Measurements from ENCODE around the gene NBEAL1. TPM values are rescaled to one million over a fixed set of nuclear protein-coding genes. Genes with fewer than 3 reads are reported as not detected.
"Not testable (repeated sequence)": the region's sequence is repeated elsewhere in the genome, so short reads cannot be mapped to it uniquely, and the experiment has no call there.

Gene NBEAL1
- total RNA-seq, 1 donor from 2014 or later = 29.0 TPM

GRCh38 chr2:203225423-203226039 lies 210.9 kb downstream of the NBEAL1 start:
- H3K4me3 Mint-ChIP-seq (ENCODE audit: unreplicated experiment) = no peak overlapping the region
- H3K4me1 Mint-ChIP-seq (ENCODE audit: unreplicated experiment) = no peaks in the 10 kb centered on the region
- H3K27ac Mint-ChIP-seq (ENCODE audit: unreplicated experiment) = no peak overlapping the region
- no peaks in the 10 kb centered on the region for H3K27me3 Mint-ChIP-seq (ENCODE audit: unreplicated experiment)
- peak; percentile 64 for TF ChIP-seq CTCF (IDR thresholded peaks at IDR 0.05)
- peaks cover 4% of the 10 kb centered on the region for H3K36me3 Mint-ChIP-seq (ENCODE audit: unreplicated experiment)
- no peaks in the 10 kb centered on the region for H3K9me3 Mint-ChIP-seq (ENCODE audit: unreplicated experiment)
- DNase-seq (ENCODE audit: extremely low spot score, unreplicated experiment) = no peak

- not testable (repeated sequence) for H3K36me3 Mint-ChIP-seq (ENCODE audit: unreplicated experiment); H3K4me1 Mint-ChIP-seq (ENCODE audit: unreplicated experiment)
These were observed 215.0 kb downstream of the NBEAL1 start for GRCh38 chr2:203229674-203230073.

GRCh38 chr2:203237346-203238238 lies 222.9 kb downstream of the NBEAL1 start:
- H3K9me3 Mint-ChIP-seq (ENCODE audit: unreplicated experiment) = no peaks in the 10 kb centered on the region

More at GRCh38 chr2:203229674-203230073, 215.0 kb downstream of the NBEAL1 start:
- H3K4me3 Mint-ChIP-seq (ENCODE audit: unreplicated experiment); H3K27me3 Mint-ChIP-seq (ENCODE audit: unreplicated experiment); H3K27ac Mint-ChIP-seq (ENCODE audit: unreplicated experiment); H3K9me3 Mint-ChIP-seq (ENCODE audit: unreplicated experiment): not testable (repeated sequence)
- peak; percentile 21 for DNase-seq (ENCODE audit: extremely low spot score, unreplicated experiment)

GRCh38 chr2:203238292-203238703 lies 223.6 kb downstream of the NBEAL1 start:
- H3K4me3 Mint-ChIP-seq (ENCODE audit: unreplicated experiment) = peak overlapping the region; percentile 99

More at GRCh38 chr2:203237346-203238238, 222.9 kb downstream of the NBEAL1 start:
- TF ChIP-seq CTCF (IDR thresholded peaks at IDR 0.05) = no peak
- H3K27me3 Mint-ChIP-seq (ENCODE audit: unreplicated experiment) = no peaks in the 10 kb centered on the region
- peak overlapping the region; percentile 99 for H3K4me3 Mint-ChIP-seq (ENCODE audit: unreplicated experiment)
- peaks cover 6% of the 10 kb centered on the region for H3K36me3 Mint-ChIP-seq (ENCODE audit: unreplicated experiment)
- H3K27ac Mint-ChIP-seq (ENCODE audit: unreplicated experiment) = peak overlapping the region; percentile 99
- no peak for DNase-seq (ENCODE audit: extremely low spot score, unreplicated experiment)
- H3K4me1 Mint-ChIP-seq (ENCODE audit: unreplicated experiment) = peaks cover 22% of the 10 kb centered on the region

More at GRCh38 chr2:203238292-203238703, 223.6 kb downstream of the NBEAL1 start:
- Mint-ChIP-seq H3K27me3 (ENCODE audit: unreplicated experiment) (no peaks in the 10 kb centered on the region), H3K36me3 (ENCODE audit: unreplicated experiment) (peaks cover 9% of the 10 kb centered on the region), H3K4me1 (ENCODE audit: unreplicated experiment) (peaks cover 22% of the 10 kb centered on the region), H3K9me3 (ENCODE audit: unreplicated experiment) (no peaks in the 10 kb centered on the region), H3K27ac (ENCODE audit: unreplicated experiment) (peak overlapping the region; percentile 99)
- peak; percentile 81 for DNase-seq (ENCODE audit: extremely low spot score, unreplicated experiment)
- TF ChIP-seq CTCF (IDR thresholded peaks at IDR 0.05) = no peak
